HG03432 (cell line): ENCODE results near the gene DACT1.

Source experiments
- ATAC-seq: cut with Tn5 transposase; IDR thresholded peaks from one replicate; pipeline ENCODE4 v1.9.1; 2021; ENCODE audit warnings: mild to moderate bottlenecking, moderate library complexity; ENCODE audit not compliant: unreplicated experiment

Gene DACT1

DNA sequence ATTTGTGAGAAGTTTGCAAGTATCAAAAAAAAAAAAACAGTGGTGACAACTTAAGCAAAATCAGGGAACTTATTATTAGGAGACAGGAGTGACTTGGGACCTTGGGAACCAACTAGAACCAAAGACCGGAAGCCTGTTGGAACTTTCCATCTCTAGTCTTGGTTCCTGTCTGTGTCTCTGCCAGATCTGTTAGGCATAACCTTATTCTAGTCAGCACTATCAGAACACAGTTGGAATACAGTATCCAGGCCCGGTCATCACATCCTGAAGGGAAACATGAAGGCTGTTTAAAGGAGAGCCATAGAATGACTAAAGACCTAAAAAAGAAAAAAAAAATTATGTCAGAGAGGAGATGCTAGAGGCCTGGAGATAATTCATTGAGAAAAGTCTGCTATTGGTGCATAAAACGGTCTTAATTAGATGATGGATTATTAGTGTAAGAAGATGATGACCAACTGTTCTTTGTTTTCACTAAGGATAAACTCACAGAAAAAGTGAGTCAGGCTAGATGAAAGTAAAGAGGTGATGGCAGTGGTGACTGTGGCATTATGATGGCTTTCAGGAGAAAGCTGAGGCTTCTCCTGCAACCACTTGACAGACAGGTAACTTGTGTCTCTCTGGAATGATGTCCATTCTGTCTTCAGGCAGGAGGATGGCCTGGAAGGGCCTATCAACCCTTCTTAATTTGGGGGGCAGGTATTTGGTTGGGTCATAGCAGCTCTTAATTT lies 28.2 kb downstream of the DACT1 start:
- ATAC-seq: no peak

DNA sequence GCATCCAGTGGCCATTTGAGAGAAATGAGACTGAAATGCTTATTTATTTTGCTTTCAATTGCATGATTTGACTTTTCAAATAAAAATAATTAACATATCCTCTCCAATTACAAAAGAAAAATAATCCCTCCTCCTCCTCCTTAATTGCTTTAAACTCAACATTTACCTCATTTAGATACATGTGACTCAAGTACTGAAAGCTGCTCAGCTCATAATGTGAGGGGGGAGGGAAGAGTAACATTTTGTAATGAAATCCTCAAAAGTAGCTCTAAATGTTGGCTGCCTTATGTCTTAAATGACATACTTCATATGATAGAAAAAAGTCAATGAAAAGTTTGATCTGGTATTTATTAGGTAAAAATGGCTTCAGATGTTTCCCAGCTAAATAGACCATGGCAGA lies 29.0 kb downstream of the DACT1 start:
- ATAC-seq: no peak

DNA sequence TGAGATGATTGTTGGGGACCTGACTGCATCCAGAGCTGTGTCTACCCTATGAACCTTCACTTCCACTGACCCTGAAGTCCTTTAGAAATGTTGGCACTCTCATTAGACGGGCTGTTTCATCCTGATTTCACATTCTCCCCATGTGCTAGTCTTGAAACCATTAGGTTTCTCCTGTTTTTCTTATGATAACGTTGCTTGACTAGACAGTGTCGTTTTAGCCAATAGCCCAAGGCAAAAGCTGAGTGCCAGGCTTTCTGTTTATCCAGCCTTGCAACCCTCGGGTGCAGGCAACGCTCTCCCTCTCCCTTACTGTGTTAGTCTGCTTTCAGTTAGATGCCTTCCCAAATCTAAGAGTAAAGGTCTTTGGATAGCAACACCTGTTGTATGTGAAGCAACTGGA lies 30.1 kb downstream of the DACT1 start:
- no peak for ATAC-seq

DNA sequence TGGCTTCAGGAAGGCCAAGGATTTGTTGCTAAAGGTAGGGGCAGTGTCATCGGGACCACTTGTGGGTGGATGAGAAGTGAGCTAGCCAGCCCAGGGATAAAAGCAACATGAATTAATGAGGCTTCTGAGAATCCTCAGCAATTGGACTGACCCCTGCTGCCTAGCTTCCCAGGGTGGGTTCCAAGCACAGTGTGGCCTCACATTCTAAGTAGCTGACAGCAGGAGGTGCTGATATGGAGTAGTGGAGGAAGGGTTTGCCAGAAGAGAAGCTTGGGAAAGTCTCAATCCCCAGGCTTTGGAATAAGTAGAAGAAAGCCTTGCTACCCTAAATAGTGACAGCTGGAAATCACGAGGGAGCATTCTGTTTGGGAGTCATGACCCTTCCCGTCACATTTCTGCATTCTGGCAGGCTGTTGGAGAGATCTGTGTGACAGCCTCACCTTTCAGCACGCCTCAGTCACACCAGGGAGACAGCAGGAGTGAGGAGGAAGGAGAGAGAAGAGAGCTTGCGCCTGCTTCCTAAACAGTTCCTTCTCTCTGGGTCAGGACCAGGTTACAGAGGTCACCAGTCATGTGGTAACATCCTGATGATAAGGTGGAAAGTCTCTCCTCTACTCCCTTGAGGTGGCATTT lies 31.2 kb downstream of the DACT1 start:
- ATAC-seq: no peak

DNA sequence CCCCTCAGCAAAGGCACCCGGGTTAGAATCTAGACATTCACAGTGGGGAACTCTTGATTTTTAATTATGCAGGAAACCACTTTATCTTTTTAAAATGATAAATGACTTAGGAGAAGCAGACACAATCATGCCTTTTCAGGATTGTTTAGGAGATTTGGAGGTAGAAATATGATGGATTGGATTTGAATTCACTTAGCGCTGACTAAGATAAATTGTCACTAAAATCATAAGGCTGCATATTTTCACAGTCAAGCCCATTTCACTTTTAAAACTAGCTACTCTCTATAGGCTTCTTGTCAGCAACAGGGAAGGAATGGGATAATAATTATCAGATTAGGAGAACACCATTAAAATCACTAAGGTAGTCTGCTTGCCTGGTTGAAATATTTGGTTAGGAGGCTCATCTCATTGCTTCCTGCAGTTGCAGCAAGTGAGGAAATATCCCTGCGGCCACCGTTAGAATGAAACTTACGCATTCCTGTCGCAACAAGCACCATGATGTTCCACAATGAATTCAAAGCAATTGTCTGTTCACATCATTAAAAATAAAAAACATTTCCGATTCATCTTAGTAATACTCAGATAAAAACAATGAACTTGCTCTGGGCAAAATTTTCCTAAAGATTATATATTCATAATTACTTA lies 31.9 kb downstream of the DACT1 start:
- no peak for ATAC-seq

DNA sequence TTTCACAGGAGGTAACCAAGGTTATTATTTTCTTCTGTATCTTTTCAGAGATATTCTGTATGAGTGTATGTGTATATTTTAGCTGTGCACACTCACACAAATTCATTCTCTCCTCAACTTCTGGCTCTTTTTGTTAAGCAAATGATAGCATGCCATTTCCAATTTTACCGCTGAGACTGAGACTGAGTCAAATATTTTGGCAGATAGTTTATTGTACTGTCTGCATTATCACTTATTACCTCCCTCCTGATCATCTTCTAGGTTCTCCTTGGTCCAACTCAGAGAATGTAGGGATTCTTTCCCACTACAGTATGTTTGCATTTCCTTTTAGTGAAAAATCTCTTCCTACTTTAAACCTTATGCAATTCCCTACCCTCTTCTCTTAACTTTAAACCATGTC lies 33.3 kb downstream of the DACT1 start:
- no peak for ATAC-seq

DNA sequence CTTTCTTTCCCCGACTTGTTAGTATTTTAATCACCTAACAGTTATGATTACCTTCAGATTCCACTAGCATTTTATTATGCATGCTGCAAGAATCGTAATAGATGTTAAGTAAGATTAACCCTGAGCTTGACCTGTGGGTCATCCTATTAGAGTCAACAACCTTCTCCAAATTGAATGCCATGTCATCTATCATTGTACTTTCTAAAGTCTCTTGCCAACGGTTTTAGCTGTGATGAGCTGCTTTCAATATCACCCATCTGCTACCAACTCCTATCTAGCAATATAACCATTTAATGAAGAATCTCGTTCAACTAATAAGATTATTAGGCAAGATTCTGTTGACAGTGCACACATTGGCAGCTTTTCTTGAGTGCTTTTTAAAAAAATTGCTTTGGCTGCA lies 33.7 kb downstream of the DACT1 start:
- ATAC-seq: no peak

DNA sequence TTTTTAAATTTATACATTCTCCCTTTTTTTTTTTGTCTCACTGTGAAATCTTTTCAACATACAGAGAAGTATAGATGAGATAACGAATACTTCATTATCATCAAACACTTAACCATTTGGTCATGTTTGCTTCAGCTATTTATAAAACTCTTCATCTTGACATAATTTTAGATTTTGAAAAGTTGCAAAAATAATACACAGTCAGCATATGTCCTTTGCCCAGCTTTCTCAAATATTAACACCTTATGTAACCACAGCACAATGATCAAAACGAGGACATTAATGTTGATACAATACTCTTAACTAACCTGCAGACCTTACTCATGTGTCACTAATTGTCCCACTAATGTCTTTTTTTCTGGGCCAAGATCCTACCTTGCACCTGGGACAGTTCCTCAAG lies 36.0 kb downstream of the DACT1 start:
- ATAC-seq: no peak

DNA sequence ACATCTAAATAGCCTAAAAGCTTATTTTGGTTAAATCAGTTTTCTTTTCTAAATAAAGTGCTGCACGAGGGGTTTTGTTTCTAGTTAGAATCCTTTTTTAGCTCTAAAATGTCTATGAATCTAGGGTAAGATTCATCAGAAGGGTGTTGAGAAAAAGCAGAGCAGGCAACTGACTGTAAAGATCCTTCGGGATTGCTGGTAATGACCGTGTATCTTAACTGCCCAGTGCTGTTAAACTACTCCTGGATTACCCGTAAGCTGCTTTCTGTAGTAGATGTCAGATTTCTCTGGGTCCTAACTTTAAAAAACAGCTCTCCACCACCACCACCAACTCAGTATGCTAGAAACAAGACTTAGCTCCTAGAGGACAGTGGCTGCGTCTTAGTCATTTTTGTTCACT lies 39.2 kb downstream of the DACT1 start:
- ATAC-seq: no peak

DNA sequence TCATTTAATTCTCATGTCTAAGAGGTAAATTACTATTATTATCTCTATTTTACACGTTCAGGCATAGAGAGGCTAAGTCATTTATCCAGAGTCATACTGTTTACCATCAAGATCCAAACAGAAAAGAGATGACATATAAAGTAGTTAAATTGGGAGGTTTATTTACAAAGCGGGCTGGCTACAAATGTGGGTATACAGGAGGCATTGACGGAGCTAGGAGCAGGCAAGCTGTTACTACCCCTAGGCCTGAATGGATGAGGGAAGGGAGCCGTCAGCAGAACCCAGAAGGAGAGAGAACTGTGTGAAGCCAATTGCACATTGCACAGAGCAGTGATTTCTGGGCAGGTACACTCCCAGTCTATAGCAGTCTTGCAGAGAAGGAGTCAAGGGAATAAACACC lies 39.8 kb downstream of the DACT1 start:
- no peak for ATAC-seq

DNA sequence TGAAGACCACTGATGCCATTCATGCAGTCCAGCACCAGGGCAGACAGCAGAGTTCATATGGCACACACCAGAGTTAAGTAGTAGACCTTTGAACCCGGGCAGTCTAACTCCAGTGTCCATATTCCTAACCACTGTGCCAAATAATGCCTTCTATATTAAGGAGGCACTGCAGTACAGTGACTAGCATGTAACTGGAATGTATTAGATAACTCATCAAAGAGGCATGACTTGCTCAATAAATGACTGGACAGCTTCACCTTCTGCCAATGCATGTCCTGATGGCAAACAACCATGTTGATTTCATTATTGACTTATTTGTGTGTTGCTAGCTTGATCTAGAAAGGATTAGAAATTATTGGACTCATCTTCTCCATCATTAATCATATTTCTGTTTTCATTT lies 40.2 kb downstream of the DACT1 start:
- ATAC-seq: no peak

DNA sequence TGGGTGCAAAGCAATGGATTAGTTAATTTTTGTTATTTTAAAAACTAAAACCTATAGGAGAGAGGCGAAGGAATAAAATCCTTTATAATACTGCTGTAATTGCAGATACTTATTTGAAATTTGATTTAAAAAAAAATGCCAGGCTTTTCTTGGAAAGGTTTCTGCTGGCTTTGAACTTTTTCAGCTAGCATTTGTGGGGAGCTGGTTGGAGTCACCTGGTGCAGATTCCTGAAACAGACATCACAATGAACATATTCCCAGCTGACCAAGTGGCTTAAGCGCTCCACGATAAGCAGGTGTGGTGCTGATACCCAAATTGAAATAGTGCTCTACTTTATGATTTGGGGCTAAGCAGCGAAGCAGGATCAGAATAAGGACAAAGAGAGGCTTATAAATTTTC lies 42.9 kb downstream of the DACT1 start:
- no peak for ATAC-seq

DNA sequence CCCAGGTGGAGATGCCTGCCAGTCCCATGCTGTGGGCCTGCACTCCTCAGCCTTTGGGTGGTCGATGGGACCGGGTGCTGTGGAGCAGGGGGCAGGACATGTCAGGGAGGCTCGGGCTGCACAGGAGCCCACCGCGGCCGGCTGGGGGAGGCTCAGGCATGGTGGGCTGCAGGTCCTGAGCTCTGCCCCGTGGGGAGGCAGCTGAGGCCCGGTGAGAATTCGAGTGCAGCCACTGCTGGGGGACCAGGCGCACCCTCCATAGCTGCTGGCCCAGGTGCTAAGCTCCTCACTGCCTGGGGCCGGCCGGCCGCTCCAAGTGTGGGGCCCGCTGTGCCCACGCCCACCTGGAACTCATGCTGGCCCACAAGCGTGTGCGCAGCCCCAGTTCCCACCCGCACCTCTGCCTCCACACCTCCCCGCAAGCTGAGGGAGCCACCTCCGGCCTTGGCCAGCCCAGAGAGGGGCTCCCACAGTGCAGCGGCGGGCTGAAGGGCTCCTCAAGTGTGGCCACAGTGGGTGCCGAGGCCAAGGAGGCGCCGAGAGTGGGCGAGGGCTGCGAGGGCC lies 49.6 kb downstream of the DACT1 start:
- ATAC-seq: no peak

DNA sequence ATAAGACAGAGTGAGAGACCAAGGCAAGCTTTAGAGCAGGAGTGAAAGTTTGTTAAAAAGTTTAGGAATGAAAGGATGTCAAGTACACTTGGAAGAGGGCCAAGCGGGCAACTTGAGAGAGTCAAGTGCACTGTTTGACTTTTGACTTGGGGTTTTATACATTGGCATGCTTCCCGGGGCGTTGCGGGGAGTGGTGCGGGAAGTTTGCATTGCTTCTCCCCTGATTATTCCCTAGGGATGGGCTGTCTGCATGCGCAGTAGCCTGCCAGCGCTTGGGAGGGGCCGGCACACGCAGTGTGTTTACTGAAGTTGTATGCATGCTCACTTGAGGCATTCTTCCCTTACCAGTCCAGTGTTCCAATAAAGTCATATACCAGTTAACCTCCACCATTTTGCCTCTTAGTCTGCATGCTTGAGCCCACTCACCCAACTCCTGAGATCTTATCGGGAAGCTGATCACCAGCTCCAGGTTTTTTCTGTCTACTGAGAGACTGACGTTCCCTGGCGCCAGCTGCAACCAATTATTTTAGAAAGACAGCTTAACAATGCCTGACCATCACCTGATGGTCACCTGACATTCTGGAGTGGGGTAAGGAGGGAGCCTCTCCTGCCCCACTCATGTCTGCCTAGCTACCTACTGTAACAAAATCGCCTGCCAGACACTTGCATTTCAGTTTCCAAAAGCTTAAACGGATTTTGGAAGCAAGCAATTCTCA lies 53.2 kb downstream of the DACT1 start:
- ATAC-seq: no peak

DNA sequence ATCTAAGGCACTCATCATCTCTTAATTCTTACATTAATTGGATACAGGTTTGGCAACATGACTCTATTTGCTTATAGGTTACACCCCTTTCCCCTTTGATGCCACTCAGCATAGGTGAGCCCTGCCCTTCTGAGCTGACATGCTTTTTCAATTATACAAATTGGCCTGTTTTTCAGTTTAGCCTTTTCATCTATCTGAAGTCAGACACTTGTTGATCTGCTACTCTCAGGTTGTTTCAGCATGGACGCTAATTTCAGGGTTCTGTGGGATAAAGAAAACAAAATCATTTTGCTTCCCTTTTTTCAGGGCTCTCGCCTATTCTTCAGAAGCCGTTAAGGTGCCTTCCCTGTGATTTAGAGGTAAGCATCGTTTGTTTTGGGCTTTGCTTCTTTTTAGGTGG lies 55.3 kb downstream of the DACT1 start:
- ATAC-seq: no peak

DNA sequence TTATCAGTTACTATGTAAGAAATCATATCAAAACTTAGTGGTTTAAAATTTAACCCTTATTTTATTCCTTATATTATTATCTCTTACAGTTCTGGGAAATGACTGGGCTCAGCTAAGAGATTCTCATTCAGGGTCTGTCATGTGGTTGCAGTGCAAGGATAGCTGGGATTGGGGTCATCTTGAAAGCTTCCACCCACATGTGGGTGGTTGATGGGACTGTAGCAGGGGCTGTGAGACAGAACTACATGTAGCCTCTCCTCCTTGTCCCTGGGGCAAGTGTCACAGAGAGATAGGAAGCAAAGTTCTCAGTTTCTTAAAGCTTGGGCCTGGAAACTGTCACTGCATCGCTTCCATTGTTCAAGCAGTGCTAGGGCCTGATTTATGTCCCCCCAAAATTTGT lies 57.8 kb downstream of the DACT1 start:
- ATAC-seq: no peak

DNA sequence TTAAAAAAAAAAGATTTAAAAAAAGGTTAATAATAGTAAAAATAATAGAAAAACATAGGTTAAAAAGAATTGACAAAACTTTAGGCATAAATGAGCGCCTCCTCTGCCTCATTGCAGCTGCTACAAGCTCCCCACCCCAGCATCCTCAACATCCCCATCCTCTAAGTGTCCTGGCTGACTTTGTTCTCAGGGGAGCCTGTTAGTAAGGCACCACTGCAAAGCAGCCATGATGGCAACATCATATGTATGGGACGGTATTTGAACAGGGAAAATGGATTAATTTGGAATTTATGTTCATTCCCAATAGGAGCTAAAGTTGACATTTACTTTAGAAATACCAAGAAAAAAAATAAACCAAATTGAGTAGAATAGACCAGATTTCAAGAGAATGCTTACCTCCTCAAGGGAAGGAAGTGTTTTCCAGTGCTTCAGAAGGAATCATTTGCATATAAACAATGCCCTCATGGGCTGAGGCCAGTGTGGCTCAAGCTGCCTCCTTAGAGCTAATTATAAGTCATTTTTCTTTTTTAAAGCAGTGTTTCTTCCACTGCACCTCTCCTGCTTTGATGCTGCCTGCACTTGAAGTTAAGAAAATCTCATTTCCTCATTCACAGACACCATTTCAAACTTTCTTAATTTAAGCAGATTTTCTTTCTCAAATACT lies 59.6 kb downstream of the DACT1 start:
- ATAC-seq: no peak
